ENCODE measurements around the gene ELAPOR2.
"Not testable (repeated sequence)": the region's sequence is repeated elsewhere in the genome, so short reads cannot be mapped to it uniquely, and the experiment has no call there.

ELAPOR2 gene

GRCh38 chr7:87056346-87056745 lies 3.1 kb downstream of the ELAPOR2 start:
- Histone ChIP-seq H3K4me3 (no peak overlapping the region), H3K27ac (no peak overlapping the region)

GRCh38 chr7:87048839-87049238 lies 10.6 kb downstream of the ELAPOR2 start:
- no peak overlapping the region for H3K27ac ChIP-seq

DNA sequence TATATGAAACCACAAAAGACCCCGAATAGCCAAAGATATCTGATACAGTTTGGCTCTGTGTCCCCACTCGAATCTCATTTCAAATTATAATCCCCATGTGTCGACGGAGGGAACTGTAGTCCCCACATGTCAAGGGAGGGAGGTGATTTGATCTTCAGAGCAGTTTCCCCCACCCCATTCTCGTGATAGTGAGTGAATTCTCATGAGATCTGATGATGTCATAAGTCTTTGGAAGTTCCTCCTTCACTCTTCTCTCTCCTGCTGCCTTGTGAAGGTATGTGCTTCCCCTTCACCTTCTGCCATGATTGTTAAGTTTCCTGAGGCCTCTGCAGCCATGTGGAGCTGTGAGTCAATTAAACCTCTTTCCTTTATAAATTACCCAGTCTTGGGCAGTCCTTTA lies 13.0 kb downstream of the ELAPOR2 start:
- Histone ChIP-seq H3K4me3 (no peak overlapping the region), H3K27ac (no peak overlapping the region)

More at GRCh38 chr7:87048839-87049238, 10.6 kb downstream of the ELAPOR2 start:
- H3K4me3 ChIP-seq, result no peak overlapping the region

- not testable (repeated sequence) for H3K4me3 ChIP-seq, H3K27ac ChIP-seq
Observed at GRCh38 chr7:87044713-87045112, 14.7 kb downstream of the ELAPOR2 start.

- not testable (repeated sequence) for H3K27ac ChIP-seq, H3K4me3 ChIP-seq
Observed at GRCh38 chr7:87041586-87041985, 17.9 kb downstream of the ELAPOR2 start.

DNA sequence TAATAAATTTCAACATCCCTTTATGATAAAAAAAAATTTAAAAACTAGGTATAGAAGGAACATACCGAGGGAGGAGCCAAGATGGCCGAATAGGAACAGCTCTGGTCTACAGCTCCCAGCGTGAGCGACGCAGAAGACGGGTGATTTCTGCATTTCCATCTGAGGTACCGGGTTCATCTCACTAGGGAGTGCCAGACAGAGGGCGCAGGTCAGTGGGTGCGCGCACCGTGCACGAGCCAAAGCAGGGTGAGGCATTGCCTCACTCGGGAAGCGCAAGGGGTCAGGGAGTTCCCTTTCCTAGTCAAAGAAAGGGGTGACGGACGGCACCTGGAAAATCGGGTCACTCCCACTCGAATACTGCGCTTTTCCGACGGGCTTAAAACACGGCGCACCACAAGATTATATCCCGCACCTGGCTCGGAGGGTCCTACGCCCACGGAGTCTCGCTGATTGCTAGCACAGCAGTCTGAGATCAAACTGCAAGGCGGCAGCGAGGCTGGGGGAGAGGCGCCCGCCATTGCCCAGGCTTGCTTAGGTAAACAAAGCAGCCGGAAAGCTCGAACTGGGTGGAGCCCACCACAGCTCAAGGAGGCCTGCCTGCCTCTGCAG lies 19.7 kb downstream of the ELAPOR2 start:
- Histone ChIP-seq H3K27ac (peak overlapping the region in 2 of 21 experiments; percentile 2 to 17), H3K4me3 (peak overlapping the region in 5 of 7 experiments; percentile 8 to 27 (median 16))

DNA sequence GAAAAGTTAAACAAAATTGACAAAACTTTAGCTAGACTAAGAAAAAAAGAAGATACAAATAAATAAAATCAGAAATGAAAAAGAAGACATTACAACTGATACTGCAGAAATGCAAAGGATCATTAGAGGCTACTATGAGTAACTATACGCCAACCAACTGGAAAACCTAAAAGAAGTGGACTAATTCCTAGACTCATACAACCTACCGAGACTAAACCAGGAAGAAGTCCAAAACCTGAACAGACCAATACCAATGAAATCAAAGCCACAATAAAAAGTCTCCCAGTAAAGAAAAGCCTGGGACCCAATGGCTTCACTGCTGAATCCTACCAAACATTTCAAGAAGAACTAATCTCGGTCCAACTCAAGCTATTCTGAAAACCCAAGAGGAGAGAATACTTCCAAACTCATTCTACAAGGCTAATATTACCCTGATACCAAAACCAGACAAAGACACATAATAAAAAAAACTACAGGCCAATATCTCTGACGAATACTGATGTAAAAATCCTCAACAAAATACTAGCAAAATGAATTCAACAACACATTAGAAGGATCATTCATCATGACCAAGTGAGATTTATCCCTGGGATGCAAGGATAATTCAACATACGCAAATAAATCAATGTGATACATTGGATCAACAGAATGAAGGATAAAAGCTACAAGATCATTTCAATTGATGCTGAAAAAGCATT lies 20.3 kb downstream of the ELAPOR2 start:
- Histone ChIP-seq H3K4me3 (peak overlapping the region in 4 of 7 experiments; percentile 8 to 27 (median 13)), H3K27ac (peak overlapping the region in 1 of 21 experiments; percentile 2)

GRCh38 chr7:87036985-87037384 lies 22.5 kb downstream of the ELAPOR2 start:
- Histone ChIP-seq H3K4me3 (no peak overlapping the region), H3K27ac (no peak overlapping the region)

DNA sequence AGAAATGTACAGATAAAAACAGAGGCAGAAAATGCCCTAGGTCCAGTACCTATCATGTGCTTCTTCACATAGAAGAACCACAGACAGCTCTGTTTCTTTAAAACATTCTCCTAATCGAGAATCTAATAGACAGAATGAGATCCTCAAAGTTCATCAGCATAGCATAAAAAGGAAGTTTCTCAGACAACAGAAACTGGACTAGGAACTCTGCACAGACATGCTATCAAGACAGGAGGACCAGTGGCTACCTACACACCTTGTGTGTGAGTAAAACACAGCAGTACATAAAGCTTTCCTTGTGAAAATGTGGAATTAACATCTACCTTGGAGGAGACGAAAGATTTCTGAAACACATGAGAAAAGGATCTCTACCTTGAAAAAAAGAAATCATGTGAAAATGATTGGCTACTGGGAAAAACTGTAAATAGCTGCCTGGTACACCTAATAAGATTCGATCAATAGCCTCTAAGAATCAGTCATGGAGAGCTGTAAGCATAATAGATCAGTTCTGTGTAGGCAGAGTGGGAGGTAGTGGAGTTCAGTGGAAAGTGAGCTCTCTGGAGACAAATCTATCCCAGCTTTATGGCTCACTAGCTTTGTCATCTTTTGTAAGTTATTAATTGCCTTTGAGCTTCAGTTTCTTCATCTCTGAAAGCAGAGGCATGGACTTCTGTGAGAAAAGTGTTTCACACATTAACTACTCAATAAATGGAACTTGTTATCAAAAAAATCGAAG lies 26.7 kb downstream of the ELAPOR2 start:
- no peak overlapping the region for H3K27ac ChIP-seq
- H3K4me3 ChIP-seq, result no peak overlapping the region

DNA sequence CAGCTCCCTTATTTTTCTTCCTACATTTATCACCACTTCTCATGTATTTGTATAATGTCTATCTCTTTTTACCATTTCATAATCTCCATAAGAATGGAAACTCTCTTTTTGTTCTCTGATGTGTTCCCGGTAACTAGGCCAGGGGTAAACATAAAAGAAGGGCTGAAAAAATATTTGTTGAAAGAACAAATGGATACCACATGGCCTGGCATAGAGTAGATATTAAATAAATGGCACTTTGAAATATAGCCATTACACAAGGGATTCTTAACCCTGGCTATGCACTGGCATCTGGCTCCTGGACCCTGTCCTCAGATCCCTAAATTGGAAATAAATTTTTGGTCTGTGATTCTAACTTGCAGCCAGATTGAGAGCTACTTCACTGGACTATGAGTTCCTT lies 30.4 kb downstream of the ELAPOR2 start:
- H3K4me3 ChIP-seq, result no peak overlapping the region
- H3K27ac ChIP-seq, result peak overlapping the region in 2 of 21 experiments; percentile 1 to 9

GRCh38 chr7:87028636-87029035 lies 30.8 kb downstream of the ELAPOR2 start:
- no peak overlapping the region for H3K4me3 ChIP-seq
- H3K27ac ChIP-seq, result peak overlapping the region in 2 of 21 experiments; percentile 1 to 9

GRCh38 chr7:87027900-87028299 lies 31.6 kb downstream of the ELAPOR2 start:
- Histone ChIP-seq H3K27ac (no peak overlapping the region), H3K4me3 (no peak overlapping the region)

- Histone ChIP-seq H3K27ac (no peak overlapping the region), H3K4me3 (no peak overlapping the region)
Observed at GRCh38 chr7:87021285-87021684, 38.2 kb downstream of the ELAPOR2 start.

GRCh38 chr7:87016606-87017005 lies 42.8 kb downstream of the ELAPOR2 start:
- no peak overlapping the region for H3K27ac ChIP-seq

DNA sequence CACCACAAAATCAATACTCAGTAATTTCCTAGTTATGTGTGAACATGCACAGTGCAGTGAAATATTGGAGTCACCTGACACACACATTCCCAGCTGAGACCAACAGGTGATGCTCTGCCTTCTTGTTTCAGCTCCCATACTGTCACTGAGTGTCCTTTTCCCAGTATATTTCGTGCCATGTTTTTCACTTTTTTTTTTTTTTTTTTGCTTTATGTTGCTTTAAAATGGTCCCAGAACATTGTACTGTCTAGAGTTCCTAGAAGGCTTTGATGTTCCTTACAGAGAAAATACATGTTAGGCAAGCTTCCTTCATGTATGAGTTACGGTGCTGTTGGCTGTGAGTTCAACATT lies 45.6 kb downstream of the ELAPOR2 start:
- Histone ChIP-seq H3K27ac (no peak overlapping the region), H3K4me3 (no peak overlapping the region)

More at GRCh38 chr7:87016606-87017005, 42.8 kb downstream of the ELAPOR2 start:
- no peak overlapping the region for H3K4me3 ChIP-seq

DNA sequence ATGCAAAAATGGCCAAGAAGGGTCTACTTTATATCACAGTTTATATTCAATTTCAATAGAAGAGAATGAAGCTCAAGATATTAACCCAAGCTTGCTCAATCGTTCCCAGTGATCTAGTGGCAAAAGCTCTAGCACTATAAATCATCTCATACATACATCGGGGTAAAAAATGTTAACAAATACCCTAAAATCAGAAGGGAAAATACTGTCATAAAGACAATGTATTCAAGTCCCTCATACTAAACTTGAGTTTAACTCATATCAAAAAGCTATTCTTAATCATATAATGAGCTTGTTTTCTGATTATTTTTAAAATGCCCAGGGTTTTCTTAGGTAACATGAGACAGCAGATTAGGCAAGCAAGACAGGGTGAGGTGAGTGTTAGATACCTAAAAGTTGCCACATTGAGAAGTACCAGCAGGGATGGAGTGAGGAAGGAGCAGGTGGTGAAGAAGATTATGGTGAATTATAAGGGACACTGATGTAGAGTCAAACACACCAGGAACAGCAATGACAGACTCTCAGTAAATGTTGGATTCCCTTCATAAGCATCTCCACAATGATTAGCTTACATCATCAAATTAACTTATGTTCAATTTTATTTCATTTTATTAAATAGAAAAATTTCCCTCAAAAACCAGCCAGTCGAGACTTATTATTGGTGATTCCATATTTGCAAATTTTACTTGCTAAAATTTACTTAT lies 46.2 kb downstream of the ELAPOR2 start:
- Histone ChIP-seq H3K27ac (no peak overlapping the region), H3K4me3 (no peak overlapping the region)
